Activated CD4-positive, alpha-beta T cell treated with anti-CD3 and anti-CD28 coated beads for 36 hours (primary cell): ENCODE data around the gene SGCA. TPM values are rescaled to one million over a fixed set of nuclear protein-coding genes. Genes with fewer than 3 reads are reported as not detected.

Experiments used
- ATAC-seq: fragments of 200-7000 bp; cut with Tn5 transposase; one replicate; pipeline ENCODE4 v1.10.0; 2021; ENCODE audit warnings: mild to moderate bottlenecking, moderate library complexity
- CTCF ChIA-PET: fragments of 350-600 bp; sonication (Branson Sonifier 250); formaldehyde crosslinking; loops from one replicate; lab custom pipeline; 2021; ENCODE audit warnings: antibody characterized with exemption; lab: Charles Lee
- POLR2A ChIA-PET: fragments of 350-600 bp; sonication (Branson Sonifier 250); formaldehyde crosslinking; loops from one replicate; lab custom pipeline; 2021; ENCODE audit warnings: antibody characterized with exemption, inconsistent platforms; lab: Charles Lee
- DNase-seq: peaks from one replicate; pipeline ENCODE4 v3.0.0-alpha.2; 2020
- H3K27ac Mint-ChIP-seq: one replicate; pipeline ENCODE4 v1.8.0; 2021; ENCODE audit warnings: mixed read lengths
- H3K27me3 Mint-ChIP-seq: one replicate; pipeline ENCODE4 v1.8.0; 2021; ENCODE audit warnings: mixed read lengths
- H3K36me3 Mint-ChIP-seq: one replicate; pipeline ENCODE4 v1.8.0; 2021; ENCODE audit warnings: low read depth, mixed read lengths
- H3K4me1 Mint-ChIP-seq: one replicate; pipeline ENCODE4 v1.8.0; 2021; ENCODE audit warnings: mixed read lengths
- H3K4me3 Mint-ChIP-seq: one replicate; pipeline ENCODE4 v1.8.0; 2021; ENCODE audit warnings: mild to moderate bottlenecking, moderate library complexity, mixed read lengths
- H3K9me3 Mint-ChIP-seq: one replicate; pipeline ENCODE4 v1.8.0; 2021; ENCODE audit warnings: low read depth, mixed read lengths
- intact Hi-C, 2 experiments: fragments of 100-400 bp; cut with DNase I in 1 of 2; cut with micrococcal nuclease in 1 of 2; formaldehyde crosslinking; loops; one replicate each; pipeline versions ENCODE4 v1.14.2 to v1.15.1; 2022 to 2024; cut with DNase I, micrococcal nuclease
- total RNA-seq, 2 experiments: library from RNA; stranded (reverse); gene quantifications; one replicate each; pipeline ENCODE4 v1.2.3, GENCODE V29; 2021

Gene SGCA
- total RNA-seq, 2 experiments from 2014 or later, result 0.26 TPM; not detected in 1

DNA sequence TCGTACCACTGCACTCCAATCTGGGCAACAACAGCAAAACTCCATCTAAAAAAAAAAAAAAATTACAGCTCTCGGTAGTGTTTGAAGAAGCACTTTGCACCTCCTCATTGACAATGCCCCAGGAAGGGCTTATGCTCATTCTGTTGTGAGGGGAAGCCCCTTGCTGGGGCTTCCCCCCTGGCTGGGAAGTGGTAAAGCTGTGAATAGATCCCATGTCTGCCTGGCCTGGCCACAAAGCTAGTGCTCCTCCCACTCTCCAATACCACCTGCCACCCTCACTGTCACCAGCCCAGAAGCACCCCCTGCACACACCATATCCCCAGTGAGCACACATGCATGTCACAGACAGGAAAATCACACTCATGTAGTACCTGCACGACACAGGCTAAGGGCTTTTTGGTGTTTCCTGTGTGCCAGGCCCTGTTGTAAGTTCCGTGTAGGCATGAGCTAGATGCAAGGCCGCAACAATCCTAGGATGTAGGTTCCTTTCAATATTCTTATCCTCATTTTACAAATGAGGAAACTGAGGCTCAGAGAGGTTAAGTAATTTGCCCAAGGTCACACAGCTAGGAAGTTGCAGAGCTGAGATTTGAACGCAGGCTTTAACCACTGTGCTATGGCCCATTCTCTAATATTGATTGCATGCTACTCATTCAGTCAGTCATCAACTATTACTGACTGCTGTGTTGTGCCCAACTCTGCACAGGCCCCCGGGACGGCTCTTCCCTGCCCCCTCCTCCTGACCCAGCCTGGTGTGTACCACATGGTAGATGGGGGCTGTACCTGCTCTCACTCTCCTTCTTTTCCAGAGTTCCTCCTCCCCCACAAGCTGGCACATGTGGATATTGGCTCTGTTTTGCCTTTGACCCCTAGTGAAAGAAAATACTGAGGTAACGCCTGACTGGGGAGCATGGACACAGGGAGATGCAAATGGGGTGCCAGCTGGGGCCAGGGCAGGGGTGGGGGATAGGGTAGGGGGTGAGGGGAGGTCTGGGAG is 47.5 kb downstream of the SGCA start:
- DNase-seq (peak; percentile 81), ATAC-seq (peak; percentile 99)
- Mint-ChIP-seq H3K4me1 (peaks cover 16% of the 10 kb centered on the region), H3K27me3 (peaks cover 4% of the 10 kb centered on the region), H3K4me3 (no peak overlapping the region), H3K9me3 (no peaks in the 10 kb centered on the region), H3K27ac (no peak overlapping the region), H3K36me3 (no peaks in the 10 kb centered on the region)
- POLR2A ChIA-PET, result interaction anchor here (0.7 to 0.9 kb wide), 2 partner anchors 12 to 44 kb away, joined by 3 read pairs; partner anchors contain the start of gene COL1A1
- intact Hi-C loops, result no loop called here
- CTCF ChIA-PET, result interaction anchor here (0.6 to 6.4 kb wide), 9 partner anchors 11 to 119 kb away, joined by 3 to 90 read pairs (median 4); partner anchors contain the start of genes COL1A1, PDK2 and TMEM92

DNA sequence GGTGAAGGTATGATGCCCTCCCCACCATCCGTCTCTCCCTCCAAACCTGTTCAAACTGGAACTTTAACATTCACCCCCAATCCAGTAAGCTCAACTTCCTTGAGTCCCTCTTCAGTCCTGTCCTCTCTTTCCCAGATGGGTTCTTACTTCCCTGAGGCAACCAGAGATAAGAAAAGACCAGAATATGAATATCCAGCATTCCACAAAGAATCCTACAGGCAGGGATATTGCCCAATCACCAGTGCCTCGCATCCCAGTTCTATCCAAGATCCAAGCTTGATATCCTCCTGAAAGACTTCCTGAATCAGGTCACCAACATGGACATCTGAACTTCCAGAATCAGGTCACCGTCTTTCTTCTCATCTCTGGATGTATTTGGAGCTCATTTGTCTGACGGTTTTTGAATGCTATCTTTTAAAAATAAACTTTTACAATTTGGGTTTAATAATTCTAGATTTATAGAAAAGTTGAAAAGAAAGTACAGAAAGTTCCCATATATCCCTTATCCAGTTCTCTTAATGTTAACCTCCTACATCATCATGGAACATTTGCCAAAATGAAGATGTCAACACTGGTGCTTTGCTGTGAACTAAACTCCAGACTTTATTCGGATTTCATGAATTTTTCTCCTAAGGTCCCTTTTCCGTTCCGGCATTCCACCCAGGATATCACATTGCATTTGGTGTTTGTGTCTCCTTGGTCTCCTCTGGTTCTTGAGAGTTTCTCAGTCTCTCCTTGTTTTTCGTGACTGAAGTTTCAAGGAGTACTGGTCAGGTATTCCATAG is 49.4 kb downstream of the SGCA start:
- DNase-seq, result no peak
- Mint-ChIP-seq H3K27ac (no peak overlapping the region), H3K4me3 (no peak overlapping the region), H3K27me3 (peaks cover 4% of the 10 kb centered on the region), H3K36me3 (no peaks in the 10 kb centered on the region), H3K4me1 (peaks cover 16% of the 10 kb centered on the region), H3K9me3 (no peaks in the 10 kb centered on the region)
- no peak for ATAC-seq
- ChIA-PET POLR2A (interaction anchor here (0.6 kb wide), 1 partner anchor 794 kb away, joined by 7 read pairs; no protein-coding TSS in a partner anchor), CTCF (interaction anchor here (1.1 to 6.4 kb wide), 6 partner anchors 13 to 987 kb away, joined by 3 to 90 read pairs (median 5); partner anchors contain the start of genes COL1A1 and TMEM92)
- intact Hi-C loops, result no loop called here

DNA sequence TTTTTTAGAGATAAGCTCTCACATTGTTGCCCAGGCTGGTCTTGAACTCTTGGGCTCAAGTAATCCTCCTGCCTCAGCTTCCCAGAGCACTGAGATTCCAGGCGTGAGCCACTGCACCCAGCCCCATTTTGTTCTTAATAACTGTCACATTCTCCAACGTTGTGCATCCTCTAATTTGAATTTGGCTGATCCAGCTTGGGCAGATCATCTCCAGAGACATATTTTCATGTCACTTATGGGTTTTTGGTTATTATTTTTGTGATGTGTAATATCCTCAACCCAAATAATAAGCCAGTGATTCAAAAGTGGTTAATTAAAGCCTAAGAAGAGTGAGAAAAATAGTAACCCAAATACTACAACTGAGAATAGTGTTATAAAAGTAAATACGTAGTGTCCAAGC is 51.8 kb downstream of the SGCA start:
- CTCF ChIA-PET, result interaction anchor here (0.6 to 1.8 kb wide), 6 partner anchors 14 to 372 kb away, joined by 3 to 12 read pairs (median 4); no protein-coding TSS in a partner anchor
- ATAC-seq (no peak), DNase-seq (no peak)
- peaks cover 2% of the 10 kb centered on the region for H3K27me3 Mint-ChIP-seq
- POLR2A ChIA-PET, result no interaction called here
- H3K36me3 Mint-ChIP-seq, result no peaks in the 10 kb centered on the region
- peaks cover 13% of the 10 kb centered on the region for H3K4me1 Mint-ChIP-seq
- H3K4me3 Mint-ChIP-seq, result no peak overlapping the region
- intact Hi-C loops, result no loop called here
- no peaks in the 10 kb centered on the region for H3K9me3 Mint-ChIP-seq
- H3K27ac Mint-ChIP-seq, result no peak overlapping the region

DNA sequence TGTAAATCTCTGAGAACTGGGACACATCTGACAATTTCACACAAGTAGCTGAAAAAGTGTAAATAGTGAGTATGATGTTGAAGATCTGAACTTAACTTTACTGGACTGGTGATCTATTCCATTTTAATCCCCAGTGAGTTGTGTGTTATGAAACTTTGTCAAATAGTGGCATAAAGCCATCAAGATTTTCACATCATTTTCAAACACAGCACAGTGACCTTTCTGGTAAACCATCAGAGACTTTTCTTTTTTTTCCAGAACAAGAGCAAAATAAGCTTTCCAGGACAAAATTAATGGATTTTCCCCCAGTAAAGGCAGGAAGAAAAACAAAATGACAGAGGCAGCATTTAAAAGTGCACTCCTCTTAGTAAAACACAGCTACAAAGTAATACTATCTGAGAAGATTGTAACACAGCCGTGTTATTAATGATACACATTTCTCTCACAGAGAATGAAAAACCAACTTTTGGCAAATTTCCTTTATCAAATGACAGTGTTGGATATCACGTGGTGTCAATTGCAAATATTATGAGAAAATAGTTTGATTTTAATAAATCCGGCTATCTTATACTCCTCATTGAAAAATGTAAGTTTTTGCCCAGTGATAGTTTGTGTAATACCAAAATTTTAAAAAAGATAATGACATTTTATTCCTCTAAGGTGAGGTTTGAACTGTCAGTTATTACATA is 52.4 kb downstream of the SGCA start:
- ChIA-PET POLR2A (no interaction called here), CTCF (interaction anchor here (0.6 to 1.5 kb wide), 8 partner anchors 14 to 373 kb away, joined by 3 to 12 read pairs (median 4); partner anchors contain the start of genes COL1A1 and TMEM92)
- no peak overlapping the region for H3K4me3 Mint-ChIP-seq
- peaks cover 2% of the 10 kb centered on the region for H3K27me3 Mint-ChIP-seq
- no peak for DNase-seq
- intact Hi-C loops, result no loop called here
- peaks cover 7% of the 10 kb centered on the region for H3K4me1 Mint-ChIP-seq
- H3K36me3 Mint-ChIP-seq, result no peaks in the 10 kb centered on the region
- no peaks in the 10 kb centered on the region for H3K9me3 Mint-ChIP-seq
- ATAC-seq, result no peak
- no peak overlapping the region for H3K27ac Mint-ChIP-seq

DNA sequence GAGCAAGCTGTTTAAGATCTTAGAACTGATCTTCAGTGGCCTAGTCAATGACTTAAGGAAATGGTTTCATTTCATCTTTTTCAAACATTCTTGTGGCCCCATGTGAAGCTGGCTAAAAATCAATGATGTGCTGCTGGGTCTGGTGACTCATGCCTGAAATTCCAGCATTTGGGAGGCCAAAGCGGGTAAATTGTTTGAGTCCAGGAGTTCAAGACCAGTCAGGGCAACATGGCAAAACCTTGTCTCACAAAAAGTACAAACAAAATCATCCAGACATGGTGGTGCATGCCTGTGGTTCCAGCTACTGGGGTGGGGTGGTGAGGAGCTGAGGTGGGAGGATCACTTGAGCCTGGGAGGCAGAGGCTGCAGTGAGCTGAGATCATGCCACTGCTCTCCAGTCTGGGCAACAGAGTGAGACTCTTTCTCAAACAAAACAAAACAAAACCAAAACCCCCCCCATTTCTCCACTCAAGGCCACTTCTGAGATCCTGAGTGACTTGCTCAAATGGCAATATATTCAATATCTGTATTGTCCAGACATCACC is 53.0 kb downstream of the SGCA start:
- Mint-ChIP-seq H3K9me3 (no peaks in the 10 kb centered on the region), H3K4me3 (no peak overlapping the region), H3K27ac (no peak overlapping the region), H3K4me1 (peaks cover 4% of the 10 kb centered on the region), H3K36me3 (no peaks in the 10 kb centered on the region), H3K27me3 (peaks cover 2% of the 10 kb centered on the region)
- no peak for DNase-seq
- ATAC-seq, result no peak
- CTCF ChIA-PET, result interaction anchor here (0.6 to 1.5 kb wide), 6 partner anchors 13 to 301 kb away, joined by 3 to 12 read pairs (median 4); partner anchors contain the start of genes COL1A1 and TMEM92
- intact Hi-C loops, result no loop called here
- POLR2A ChIA-PET, result no interaction called here

DNA sequence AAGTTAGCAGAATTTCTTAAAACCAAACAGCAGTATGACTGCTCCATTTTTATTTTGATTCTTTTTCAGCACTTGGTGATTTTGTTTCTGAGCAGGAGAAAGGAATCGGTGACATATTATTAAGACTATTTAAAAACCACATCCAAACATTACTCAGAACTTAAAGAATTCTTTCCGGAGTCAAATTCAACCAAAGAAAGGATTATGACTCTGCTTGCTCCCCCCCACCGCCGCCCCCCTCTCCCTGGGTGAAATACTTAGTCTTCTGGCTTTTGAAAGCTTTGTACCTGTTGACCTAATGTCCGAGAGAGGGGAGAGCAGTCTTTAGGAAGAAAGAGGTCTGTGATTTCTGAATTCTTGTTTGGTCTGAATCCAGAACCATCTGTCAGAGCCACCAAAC is 53.5 kb downstream of the SGCA start:
- intact Hi-C loops, result no loop called here
- H3K27me3 Mint-ChIP-seq, result peaks cover 1% of the 10 kb centered on the region
- H3K4me1 Mint-ChIP-seq, result peaks cover 4% of the 10 kb centered on the region
- ATAC-seq, result no peak
- DNase-seq, result no peak
- ChIA-PET CTCF (interaction anchor here (0.8 to 1.5 kb wide), 5 partner anchors 13 to 55 kb away, joined by 3 to 4 read pairs (median 4); partner anchors contain the start of genes COL1A1 and TMEM92), POLR2A (no interaction called here)
- no peak overlapping the region for H3K27ac Mint-ChIP-seq
- H3K36me3 Mint-ChIP-seq, result no peaks in the 10 kb centered on the region
- H3K9me3 Mint-ChIP-seq, result no peaks in the 10 kb centered on the region
- no peak overlapping the region for H3K4me3 Mint-ChIP-seq

DNA sequence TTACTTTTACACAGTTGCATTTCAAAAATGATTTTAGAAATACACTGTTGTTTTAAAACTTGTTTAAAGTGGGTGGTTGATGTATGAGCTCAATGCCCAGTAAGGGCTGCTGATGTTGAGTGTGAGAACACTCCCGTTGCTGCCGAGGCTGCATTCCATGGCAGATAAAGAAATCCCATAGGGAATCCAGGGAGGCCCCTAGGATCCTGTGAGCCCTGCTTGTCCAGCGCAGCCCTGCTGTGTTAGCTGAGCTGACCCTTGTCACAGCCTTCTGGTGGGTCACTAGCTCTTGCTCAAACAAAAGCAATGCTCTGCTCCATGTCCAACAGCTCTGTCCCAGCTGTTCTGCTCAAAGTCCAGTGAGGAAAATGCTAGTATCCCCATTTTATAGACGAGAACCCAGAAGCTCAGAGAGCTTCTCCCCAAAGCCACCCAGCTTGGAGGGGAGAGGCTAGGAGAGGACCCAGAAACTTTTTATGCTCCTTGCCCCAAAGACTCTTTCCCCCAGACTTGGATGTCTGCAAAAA is 54.2 kb downstream of the SGCA start:
- Mint-ChIP-seq H3K27ac (no peak overlapping the region), H3K36me3 (no peaks in the 10 kb centered on the region), H3K27me3 (no peaks in the 10 kb centered on the region), H3K4me3 (no peak overlapping the region), H3K9me3 (peaks cover 5% of the 10 kb centered on the region), H3K4me1 (peaks cover 4% of the 10 kb centered on the region)
- intact Hi-C loops, result no loop called here
- ChIA-PET CTCF (interaction anchor here (0.6 to 1.5 kb wide), 6 partner anchors 14 to 227 kb away, joined by 3 to 4 read pairs (median 3); partner anchors contain the start of gene TMEM92), POLR2A (no interaction called here)
- no peak for DNase-seq
- ATAC-seq, result no peak

DNA sequence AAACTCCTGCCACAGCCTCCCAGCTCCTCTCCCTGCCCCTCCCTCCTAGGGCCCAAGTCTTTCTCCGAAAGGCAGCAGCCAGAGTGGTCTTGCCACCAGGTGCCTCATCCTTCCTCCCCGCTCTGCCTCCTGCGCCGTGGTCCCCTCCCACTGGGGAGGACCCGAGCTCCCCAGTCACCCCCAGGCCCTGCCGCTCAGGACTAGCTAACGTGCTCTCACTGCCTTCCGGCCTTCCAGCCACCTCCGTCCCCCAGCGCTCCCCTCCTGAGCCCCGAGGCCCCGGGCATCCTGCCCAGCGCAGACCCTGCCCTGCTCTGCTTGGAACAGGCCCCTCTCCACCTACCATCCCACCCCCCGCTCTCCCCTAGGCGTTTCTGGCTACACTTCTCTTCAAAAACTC is 55.0 kb downstream of the SGCA start:
- no peaks in the 10 kb centered on the region for H3K36me3 Mint-ChIP-seq
- CTCF ChIA-PET, result interaction anchor here (0.7 to 1.5 kb wide), 3 partner anchors 54 to 139 kb away, joined by 3 to 4 read pairs (median 4); partner anchors contain the start of gene TMEM92
- POLR2A ChIA-PET, result no interaction called here
- no peak overlapping the region for H3K4me3 Mint-ChIP-seq
- peaks cover 5% of the 10 kb centered on the region for H3K9me3 Mint-ChIP-seq
- H3K27ac Mint-ChIP-seq, result no peak overlapping the region
- ATAC-seq, result no peak
- DNase-seq, result no peak
- peaks cover 4% of the 10 kb centered on the region for H3K4me1 Mint-ChIP-seq
- intact Hi-C loops, result no loop called here
- no peaks in the 10 kb centered on the region for H3K27me3 Mint-ChIP-seq

DNA sequence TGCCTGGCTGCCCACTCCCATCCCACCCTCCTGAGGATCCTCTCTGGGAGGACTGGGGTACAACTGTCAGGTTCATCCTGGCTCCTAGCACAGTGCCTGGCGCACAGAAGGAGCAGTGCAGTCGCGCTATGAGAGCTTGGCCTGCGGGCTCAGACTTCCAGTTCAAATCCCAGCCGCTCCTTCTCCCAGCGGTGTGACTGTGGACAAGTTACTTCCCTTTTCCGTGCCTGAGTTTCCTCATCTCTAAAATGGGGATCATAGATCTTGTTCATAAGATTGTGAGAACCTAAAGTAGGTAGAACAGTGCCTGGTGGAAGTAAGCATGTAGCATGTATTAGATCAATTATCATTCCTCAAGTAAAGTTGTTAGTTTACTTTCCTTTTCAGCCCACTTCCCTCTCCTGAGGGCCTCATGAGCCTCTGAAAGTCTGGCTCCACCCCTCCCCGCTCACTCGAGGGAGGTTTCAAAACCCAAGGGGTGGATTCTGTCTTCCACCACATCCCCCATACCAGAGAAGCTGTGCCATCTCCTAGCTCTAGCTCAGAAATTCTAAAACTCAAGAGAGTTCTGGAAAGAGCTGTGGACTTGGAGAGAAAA is 55.6 kb downstream of the SGCA start:
- Mint-ChIP-seq H3K9me3 (peaks cover 8% of the 10 kb centered on the region), H3K27me3 (no peaks in the 10 kb centered on the region), H3K27ac (no peak overlapping the region), H3K36me3 (no peaks in the 10 kb centered on the region), H3K4me1 (peaks cover 4% of the 10 kb centered on the region), H3K4me3 (no peak overlapping the region)
- peak; percentile 39 for ATAC-seq
- CTCF ChIA-PET, result interaction anchor here (0.6 to 1.3 kb wide), 4 partner anchors 20 to 165 kb away, joined by 3 read pairs; partner anchors contain the start of gene COL1A1
- DNase-seq, result no peak
- POLR2A ChIA-PET, result no interaction called here
- intact Hi-C loops, result no loop called here
